ENCODE measurements around the gene MATN4.

The MATN4 gene, protein sequence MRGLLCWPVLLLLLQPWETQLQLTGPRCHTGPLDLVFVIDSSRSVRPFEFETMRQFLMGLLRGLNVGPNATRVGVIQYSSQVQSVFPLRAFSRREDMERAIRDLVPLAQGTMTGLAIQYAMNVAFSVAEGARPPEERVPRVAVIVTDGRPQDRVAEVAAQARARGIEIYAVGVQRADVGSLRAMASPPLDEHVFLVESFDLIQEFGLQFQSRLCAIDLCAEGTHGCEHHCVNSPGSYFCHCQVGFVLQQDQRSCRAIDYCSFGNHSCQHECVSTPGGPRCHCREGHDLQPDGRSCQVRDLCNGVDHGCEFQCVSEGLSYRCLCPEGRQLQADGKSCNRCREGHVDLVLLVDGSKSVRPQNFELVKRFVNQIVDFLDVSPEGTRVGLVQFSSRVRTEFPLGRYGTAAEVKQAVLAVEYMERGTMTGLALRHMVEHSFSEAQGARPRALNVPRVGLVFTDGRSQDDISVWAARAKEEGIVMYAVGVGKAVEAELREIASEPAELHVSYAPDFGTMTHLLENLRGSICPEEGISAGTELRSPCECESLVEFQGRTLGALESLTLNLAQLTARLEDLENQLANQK

DNA sequence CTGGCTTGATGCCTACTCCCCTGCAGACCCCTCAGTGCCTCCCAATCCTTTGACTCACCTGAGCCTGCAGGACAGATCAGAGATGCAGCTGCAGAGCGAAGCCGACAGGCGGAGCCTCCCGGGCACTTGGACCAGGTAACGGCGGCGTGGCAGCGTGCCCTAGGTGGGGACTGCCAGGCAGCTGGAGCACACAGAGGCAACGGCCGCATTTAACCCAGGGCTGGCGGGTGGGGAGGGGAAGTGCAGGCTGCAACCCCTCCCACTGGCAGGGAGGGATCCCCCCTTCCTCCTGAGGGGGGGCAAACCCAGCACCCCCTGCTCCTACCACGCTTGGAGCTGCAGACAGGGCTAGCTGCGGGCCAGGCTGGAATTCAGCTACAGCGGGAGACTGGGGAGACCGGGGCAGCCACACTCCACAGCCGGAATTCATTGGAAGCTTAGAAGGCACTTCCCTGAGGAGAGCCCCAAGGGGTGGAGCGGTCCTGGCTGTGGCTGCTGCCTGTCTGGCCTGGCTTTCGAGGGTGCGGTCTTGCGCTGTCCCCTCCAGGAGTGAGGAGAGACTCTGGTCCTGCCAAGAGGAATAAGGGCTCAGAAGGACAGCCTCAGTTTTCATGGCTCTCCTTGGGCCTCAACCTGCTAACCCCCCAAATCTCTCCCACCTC, at the start of gene MATN4:
Gene MATN4, minus strand, starts transcription at position 183 of the 662 bp plus-strand sequence. CDS start 2,717 bp downstream, outside the sequence.
- H3K4me2 ChIP-seq (ENCODE audit: low read length): no peak within 1 kb of the TSS
- no peaks in the 10 kb centered on the region for H3K9me3 ChIP-seq (ENCODE audit: low read length)
- H3K27ac ChIP-seq (ENCODE audit: low read depth, low read length, poor library complexity, severe bottlenecking): no peak within 1 kb of the TSS
- no peaks in the 10 kb centered on the region for H3K9me2 ChIP-seq (ENCODE audit: low read depth, low read length)
- no peaks in the 10 kb centered on the region for H3K36me3 ChIP-seq (ENCODE audit: insufficient read depth, low read length)
- H2AFZ ChIP-seq (ENCODE audit: low read length): no peak within 1 kb of the TSS
- no peaks in the 10 kb centered on the region for H3F3A ChIP-seq (ENCODE audit: insufficient read depth, low read length)
- H4K20me1 ChIP-seq (ENCODE audit: insufficient read depth, low read length): no peaks in the 10 kb centered on the region
- H3K4me3 ChIP-seq (ENCODE audit: low read depth, low read length, poor library complexity, severe bottlenecking): no peak within 1 kb of the TSS
- H3K27me3 ChIP-seq (ENCODE audit: insufficient read depth, low read length): no peaks in the 10 kb centered on the region
- no peaks in the 10 kb centered on the region for H3K79me2 ChIP-seq (ENCODE audit: insufficient read depth, low read length)
- H3K9ac ChIP-seq (ENCODE audit: low read length): no peak within 1 kb of the TSS
- no peak for TF ChIP-seq EZH2 (IDR thresholded peaks at IDR 0.05; ENCODE audit: borderline replicate concordance, low read length)
- TF ChIP-seq, protein P1, sequence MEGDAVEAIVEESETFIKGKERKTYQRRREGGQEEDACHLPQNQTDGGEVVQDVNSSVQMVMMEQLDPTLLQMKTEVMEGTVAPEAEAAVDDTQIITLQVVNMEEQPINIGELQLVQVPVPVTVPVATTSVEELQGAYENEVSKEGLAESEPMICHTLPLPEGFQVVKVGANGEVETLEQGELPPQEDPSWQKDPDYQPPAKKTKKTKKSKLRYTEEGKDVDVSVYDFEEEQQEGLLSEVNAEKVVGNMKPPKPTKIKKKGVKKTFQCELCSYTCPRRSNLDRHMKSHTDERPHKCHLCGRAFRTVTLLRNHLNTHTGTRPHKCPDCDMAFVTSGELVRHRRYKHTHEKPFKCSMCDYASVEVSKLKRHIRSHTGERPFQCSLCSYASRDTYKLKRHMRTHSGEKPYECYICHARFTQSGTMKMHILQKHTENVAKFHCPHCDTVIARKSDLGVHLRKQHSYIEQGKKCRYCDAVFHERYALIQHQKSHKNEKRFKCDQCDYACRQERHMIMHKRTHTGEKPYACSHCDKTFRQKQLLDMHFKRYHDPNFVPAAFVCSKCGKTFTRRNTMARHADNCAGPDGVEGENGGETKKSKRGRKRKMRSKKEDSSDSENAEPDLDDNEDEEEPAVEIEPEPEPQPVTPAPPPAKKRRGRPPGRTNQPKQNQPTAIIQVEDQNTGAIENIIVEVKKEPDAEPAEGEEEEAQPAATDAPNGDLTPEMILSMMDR (IDR thresholded peaks at IDR 0.05; ENCODE audit: low read length): no peak
- H3K4me1 ChIP-seq (ENCODE audit: insufficient read depth, low read length, severe bottlenecking): no peaks in the 10 kb centered on the region

DNA sequence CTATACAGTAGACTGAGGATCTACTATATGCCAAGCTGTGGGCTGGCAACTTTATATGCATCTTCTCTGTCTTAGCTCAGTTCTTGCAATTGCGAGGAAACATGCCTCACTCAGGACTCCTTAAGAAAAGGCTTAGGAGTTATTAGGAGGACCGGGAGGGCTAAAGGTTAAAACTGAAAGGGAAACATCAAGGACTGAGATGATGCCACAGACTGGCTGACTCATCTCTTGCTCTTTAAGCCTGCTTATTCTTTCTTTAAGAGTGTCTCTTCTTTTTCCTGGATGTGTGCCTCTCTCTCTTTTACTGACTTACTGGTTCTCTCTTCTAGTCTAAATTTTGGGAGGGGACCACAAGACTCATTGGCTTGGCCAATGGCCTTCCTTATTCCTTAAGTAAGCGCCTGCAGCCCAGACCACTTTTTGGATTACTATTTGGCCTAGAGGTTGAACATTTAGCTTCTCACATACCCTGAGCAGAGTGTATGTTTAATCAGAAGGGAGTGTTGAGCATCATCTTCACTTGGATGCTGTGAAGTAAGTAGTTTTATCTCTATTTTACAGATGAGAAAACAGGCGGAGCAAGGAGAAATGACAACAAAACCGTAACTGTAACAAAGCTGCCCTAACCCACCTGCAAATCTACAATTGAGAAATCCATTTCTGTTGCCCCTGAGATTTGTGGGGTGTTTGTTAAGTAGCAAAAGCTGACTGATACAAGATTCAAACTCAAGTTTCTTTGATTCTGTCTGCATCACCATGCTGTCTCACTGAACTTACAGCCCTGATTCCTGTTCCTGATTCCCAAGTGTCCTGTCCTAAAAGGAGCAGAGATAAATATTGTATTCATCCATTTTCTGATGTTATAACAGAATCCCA, 47.3 kb upstream of the MATN4 start:
- H3K4me3 ChIP-seq (ENCODE audit: low read depth, low read length, poor library complexity, severe bottlenecking): no peak overlapping the region
- H3K4me2 ChIP-seq (ENCODE audit: low read length): no peak overlapping the region
- no peaks in the 10 kb centered on the region for H3K36me3 ChIP-seq (ENCODE audit: insufficient read depth, low read length)
- no peak overlapping the region for H3K27ac ChIP-seq (ENCODE audit: low read depth, low read length, poor library complexity, severe bottlenecking)
- H3K9me3 ChIP-seq (ENCODE audit: low read length): no peaks in the 10 kb centered on the region
- no peak for TF ChIP-seq EZH2 (IDR thresholded peaks at IDR 0.05; ENCODE audit: borderline replicate concordance, low read length)
- TF ChIP-seq, protein P1 (IDR thresholded peaks at IDR 0.05; ENCODE audit: low read length): no peak
- H3K9ac ChIP-seq (ENCODE audit: low read length): no peak overlapping the region
- H3K79me2 ChIP-seq (ENCODE audit: insufficient read depth, low read length): no peaks in the 10 kb centered on the region
- no peaks in the 10 kb centered on the region for H4K20me1 ChIP-seq (ENCODE audit: insufficient read depth, low read length)
- H2AFZ ChIP-seq (ENCODE audit: low read length): no peak overlapping the region
- H3K4me1 ChIP-seq (ENCODE audit: insufficient read depth, low read length, severe bottlenecking): no peaks in the 10 kb centered on the region
- H3F3A ChIP-seq (ENCODE audit: insufficient read depth, low read length): no peaks in the 10 kb centered on the region
- no peaks in the 10 kb centered on the region for H3K9me2 ChIP-seq (ENCODE audit: low read depth, low read length)
- H3K27me3 ChIP-seq (ENCODE audit: insufficient read depth, low read length): no peaks in the 10 kb centered on the region
